MM.1S (cell line): ENCODE measurements around the gene SMU1.

Source experiments
- EZH2phosphoT487 ChIP-seq: fragments of 300-600 bp; sonication (generic); IDR thresholded peaks from 2 replicates; pipeline ENCODE4 v1.6.1; 2018; ENCODE audit warnings: antibody characterized with exemption, low read length
- TF ChIP-seq, protein P1 (sequence below): fragments of 300-600 bp; sonication (generic); IDR thresholded peaks from 2 replicates; pipeline ENCODE4 v1.5.1; 2016; ENCODE audit warnings: antibody characterized with exemption, low read length, mixed read lengths

DNA sequence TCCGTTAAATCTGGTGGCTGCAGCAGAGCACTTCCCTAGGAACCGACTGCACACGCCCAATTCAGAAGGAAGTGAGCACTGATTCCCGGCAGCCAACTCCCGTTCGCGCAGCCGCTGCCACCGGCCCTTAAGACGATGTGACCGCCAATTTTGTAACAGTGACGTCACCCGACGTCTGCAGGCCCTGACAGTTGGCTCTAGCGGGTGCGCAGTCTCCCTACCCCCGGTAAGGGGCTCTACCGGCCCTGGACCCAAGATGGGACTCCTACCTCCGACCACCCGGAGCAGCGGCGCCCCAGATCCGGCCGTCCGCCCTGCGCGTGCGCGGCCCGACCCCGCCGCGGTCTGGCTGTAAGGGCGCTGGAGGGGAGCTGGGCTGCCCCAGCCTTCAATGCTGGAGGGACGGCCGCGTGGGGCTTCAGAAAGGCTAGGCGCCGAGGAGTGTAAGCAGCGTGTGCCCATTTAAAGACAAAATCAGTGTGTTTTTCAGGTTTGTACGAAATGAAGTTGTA is 32.3 kb downstream of the SMU1 start:
- TF ChIP-seq EZH2phosphoT487, result no peak
- TF ChIP-seq, protein P1, sequence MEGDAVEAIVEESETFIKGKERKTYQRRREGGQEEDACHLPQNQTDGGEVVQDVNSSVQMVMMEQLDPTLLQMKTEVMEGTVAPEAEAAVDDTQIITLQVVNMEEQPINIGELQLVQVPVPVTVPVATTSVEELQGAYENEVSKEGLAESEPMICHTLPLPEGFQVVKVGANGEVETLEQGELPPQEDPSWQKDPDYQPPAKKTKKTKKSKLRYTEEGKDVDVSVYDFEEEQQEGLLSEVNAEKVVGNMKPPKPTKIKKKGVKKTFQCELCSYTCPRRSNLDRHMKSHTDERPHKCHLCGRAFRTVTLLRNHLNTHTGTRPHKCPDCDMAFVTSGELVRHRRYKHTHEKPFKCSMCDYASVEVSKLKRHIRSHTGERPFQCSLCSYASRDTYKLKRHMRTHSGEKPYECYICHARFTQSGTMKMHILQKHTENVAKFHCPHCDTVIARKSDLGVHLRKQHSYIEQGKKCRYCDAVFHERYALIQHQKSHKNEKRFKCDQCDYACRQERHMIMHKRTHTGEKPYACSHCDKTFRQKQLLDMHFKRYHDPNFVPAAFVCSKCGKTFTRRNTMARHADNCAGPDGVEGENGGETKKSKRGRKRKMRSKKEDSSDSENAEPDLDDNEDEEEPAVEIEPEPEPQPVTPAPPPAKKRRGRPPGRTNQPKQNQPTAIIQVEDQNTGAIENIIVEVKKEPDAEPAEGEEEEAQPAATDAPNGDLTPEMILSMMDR, result no peak
